Muscle of leg (tissue), 11 donors: ENCODE data around the gene GMEB2. TPM values are rescaled to one million over a fixed set of nuclear protein-coding genes. Genes with fewer than 3 reads are reported as not detected.

Source experiments
- DNase-seq: peaks from one replicate; pipeline ENCODE4 v3.0.0; 2013
- H3K27ac ChIP-seq: one replicate; pipeline ENCODE4 v1.5.1; 2013; ENCODE audit warnings: mild to moderate bottlenecking, low read length, control low read depth
- H3K27me3 ChIP-seq: one replicate; pipeline ENCODE4 v1.6.1; 2013; ENCODE audit warnings: low read length; ENCODE audit not compliant: control insufficient read depth, insufficient read depth
- H3K36me3 ChIP-seq: one replicate; pipeline ENCODE4 v1.6.1; 2013; ENCODE audit warnings: low read length; ENCODE audit not compliant: control insufficient read depth, insufficient read depth
- H3K4me1 ChIP-seq: one replicate; pipeline ENCODE4 v1.6.1; 2013; ENCODE audit warnings: low read length; ENCODE audit not compliant: control insufficient read depth, insufficient read depth
- H3K4me3 ChIP-seq: one replicate; pipeline ENCODE4 v1.5.1; 2013; ENCODE audit warnings: low read length, control low read depth
- H3K9me3 ChIP-seq: replicated peaks from 2 replicates; pipeline ENCODE4 v1.6.1; 2013; ENCODE audit warnings: low read depth, low read length; ENCODE audit not compliant: control insufficient read depth
- WGBS: methylation state at CpG from one replicate; pipeline ENCODE4 v1.1.5; 2013; ENCODE audit warnings: missing lambda C conversion rate; ENCODE audit not compliant: insufficient coverage; 5-methylcytosine and 5-hydroxymethylcytosine counted together
- polyA plus RNA-seq, 8 donors: library from polyadenylated mRNA; unstranded; fragments of 120-200 nt; gene quantifications; one replicate each; pipeline versions ENCODE4 v1.2.1 to v1.2.3, GENCODE V29; 2013; ENCODE audit warnings: inconsistent platforms in 1 of 8, low replicate concordance in 1 of 8; ENCODE audit not compliant: insufficient read length in 8 of 8, insufficient read depth in 1 of 8
- total RNA-seq: library from RNA; stranded (reverse); fragments of 120-200 nt; gene quantifications from one replicate; pipeline ENCODE4 v1.2.4, GENCODE V29; 2013

Gene GMEB2
- total and polyA plus RNA-seq, 9 donors: 5.9 to 9.5 (median 7.8) TPM

DNA sequence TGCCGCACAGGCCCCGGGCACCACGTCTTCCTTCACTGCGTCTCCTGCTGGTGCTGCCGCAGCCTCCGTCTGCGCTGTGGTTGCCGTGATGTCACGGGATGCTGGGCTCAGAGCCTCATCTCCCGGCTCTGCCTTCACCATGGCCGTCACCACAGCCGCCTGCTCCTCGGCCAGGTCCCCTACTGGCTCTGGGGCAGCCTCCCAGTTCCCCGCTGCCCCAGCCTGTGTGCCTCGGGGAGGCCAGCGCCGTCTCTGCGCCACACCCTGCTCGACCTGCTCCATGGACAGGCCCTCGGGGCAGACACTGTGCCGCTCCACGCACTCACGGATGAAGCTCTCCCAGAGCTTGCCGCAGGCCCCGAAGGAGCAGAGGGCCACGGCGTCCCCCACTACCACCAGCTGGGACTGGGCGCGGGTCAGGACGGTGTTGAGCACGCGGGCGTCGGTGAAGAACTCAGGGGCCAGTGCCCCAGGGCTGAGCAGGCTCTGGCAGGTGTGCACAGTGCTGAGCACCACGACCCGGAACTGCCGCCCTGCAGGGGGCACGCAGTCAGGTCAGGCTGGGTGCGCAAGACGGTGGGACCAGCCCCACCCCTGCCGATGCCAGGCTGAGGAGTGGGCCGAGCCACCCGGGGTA is 61.1 kb downstream of the GMEB2 start:
- H3K36me3 ChIP-seq: peaks cover 83% of the 10 kb centered on the region
- DNase-seq: no peak
- no peaks in the 10 kb centered on the region for H3K9me3 ChIP-seq
- H3K27ac ChIP-seq: no peak overlapping the region
- 89% methylated on average over 43 of the region's 43 CpGs for WGBS
- peaks cover 17% of the 10 kb centered on the region for H3K4me1 ChIP-seq
- no peak overlapping the region for H3K4me3 ChIP-seq
- no peaks in the 10 kb centered on the region for H3K27me3 ChIP-seq

DNA sequence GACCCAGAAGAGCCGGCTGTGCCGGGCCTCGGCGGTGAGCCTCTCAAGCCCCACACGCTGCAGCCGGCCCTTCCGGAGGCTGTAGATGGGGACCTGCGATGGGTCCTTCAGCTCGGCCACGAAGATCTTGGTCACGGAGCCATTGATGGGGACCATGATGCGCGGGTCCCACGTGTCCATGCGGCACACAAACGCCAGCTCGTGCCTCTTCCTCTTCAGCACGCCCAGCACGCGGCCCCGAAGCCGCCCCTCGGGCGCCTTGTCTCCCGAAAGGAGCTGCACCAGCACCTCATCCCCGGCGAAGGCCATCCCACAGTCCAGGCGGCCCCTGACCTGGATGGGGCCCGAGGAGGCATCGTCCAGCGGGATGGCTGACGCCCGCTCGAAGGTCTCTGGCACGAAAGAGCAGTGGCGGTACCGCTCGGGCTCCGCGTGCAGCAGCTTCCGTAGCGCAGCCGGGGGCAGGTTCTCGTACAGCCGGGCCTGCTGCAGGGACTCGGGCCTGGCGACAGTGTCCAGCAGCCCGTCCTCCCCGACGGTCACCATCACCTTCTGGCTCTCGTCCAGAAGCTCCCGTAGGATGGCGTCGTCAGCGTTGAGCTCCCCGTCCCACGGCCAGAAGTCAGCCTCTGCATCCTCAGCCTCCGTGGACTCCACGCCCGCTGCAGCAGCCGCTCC is 61.7 kb downstream of the GMEB2 start:
- Histone ChIP-seq H3K4me1 (peaks cover 14% of the 10 kb centered on the region), H3K27me3 (no peaks in the 10 kb centered on the region), H3K9me3 (no peaks in the 10 kb centered on the region), H3K27ac (no peak overlapping the region), H3K4me3 (no peak overlapping the region), H3K36me3 (peaks cover 87% of the 10 kb centered on the region)
- 93% methylated on average over 61 of the region's 61 CpGs for WGBS
- no peak for DNase-seq

- H3K27me3 ChIP-seq: no peaks in the 10 kb centered on the region
- DNase-seq: no peak
- no peak overlapping the region for H3K27ac ChIP-seq
- 95% methylated on average over 58 of the region's 62 CpGs for WGBS
- H3K4me1 ChIP-seq: peaks cover 9% of the 10 kb centered on the region
- H3K4me3 ChIP-seq: no peak overlapping the region
- H3K36me3 ChIP-seq: peaks cover 87% of the 10 kb centered on the region
- H3K9me3 ChIP-seq: no peaks in the 10 kb centered on the region
Measured at GRCh38 chr20:63564036-63564810, 62.7 kb downstream of the GMEB2 start.

DNA sequence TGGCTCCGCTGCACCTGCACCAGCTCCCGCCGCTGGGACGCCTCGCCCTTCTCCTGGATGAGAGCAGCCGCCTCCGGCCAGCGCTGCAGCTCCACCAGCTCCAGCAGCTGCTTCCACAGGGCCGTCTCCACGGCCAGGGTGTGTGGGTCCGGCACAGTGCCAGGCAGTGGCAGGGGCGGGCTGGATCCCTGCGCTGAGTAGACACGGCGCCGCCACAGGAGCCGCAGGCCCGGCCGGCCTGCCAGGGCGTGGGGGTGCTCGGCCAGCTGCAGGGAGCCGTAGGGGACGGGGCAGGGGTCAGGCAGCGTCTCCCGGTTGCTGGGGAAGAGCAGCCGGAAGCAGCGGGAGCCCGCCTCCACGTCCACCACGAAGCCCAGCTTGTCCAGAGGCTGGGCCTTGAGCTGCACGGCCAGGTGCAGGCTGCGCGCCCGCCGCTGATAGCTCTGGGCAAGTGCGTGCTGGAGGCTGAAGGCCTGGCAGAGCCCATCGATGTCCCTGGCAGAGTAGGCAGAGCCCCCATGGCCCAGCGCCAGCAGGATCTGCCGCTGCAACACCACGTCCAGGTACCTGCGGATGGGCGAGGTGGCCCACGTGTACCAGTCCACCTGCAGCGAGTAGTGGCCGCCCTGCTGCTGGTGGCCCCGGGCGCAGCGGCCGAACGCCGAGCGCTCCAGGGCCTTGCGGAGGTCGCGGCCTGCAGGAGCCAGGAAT is 63.5 kb downstream of the GMEB2 start:
- no peak overlapping the region for H3K27ac ChIP-seq
- H3K27me3 ChIP-seq: no peaks in the 10 kb centered on the region
- H3K36me3 ChIP-seq: peaks cover 87% of the 10 kb centered on the region
- H3K9me3 ChIP-seq: no peaks in the 10 kb centered on the region
- WGBS: 93% methylated on average over 55 of the region's 55 CpGs
- peaks cover 5% of the 10 kb centered on the region for H3K4me1 ChIP-seq
- DNase-seq: no peak
- no peak overlapping the region for H3K4me3 ChIP-seq

DNA sequence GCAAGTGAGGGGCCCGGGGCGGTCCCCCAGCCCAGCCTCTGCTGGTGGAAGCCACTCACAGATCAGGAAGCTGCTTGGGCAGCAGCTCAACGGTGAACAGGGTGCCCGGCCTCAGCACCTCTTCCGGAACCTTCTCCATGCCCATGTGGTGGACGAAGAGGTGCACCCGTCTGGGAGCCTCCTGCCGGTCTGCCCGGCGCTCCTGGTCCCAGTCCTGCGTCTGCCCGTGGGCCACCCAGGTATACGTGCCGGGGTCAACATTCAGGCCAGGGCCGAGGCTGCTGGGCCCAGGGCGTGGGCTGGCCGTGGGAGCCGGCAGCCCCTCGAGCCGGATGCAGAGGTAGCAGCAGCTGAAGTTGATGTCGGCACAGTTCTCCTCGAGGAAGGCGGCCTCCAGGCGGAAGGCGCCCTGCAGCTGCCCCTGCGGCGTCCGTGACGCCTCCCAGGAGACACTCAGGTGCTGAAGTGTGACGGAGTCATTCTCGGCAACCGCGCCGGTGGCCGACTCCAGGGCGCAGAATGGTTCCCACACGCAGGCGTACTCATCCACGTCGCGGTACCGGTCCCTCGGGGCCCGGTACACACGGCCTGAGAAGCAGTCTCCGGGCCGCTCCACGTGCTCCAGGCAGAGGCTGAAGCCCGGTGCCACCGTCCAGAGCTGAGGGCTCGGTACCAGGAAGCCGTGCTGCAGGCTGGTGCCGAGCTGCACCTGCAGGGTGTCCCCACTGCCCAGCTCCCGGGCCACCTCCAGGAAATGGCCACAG is 64.3 kb downstream of the GMEB2 start:
- 90% methylated on average over 54 of the region's 54 CpGs for WGBS
- Histone ChIP-seq H3K4me3 (no peak overlapping the region), H3K36me3 (peaks cover 80% of the 10 kb centered on the region), H3K27me3 (no peaks in the 10 kb centered on the region), H3K27ac (no peak overlapping the region), H3K9me3 (no peaks in the 10 kb centered on the region), H3K4me1 (no peaks in the 10 kb centered on the region)
- no peak for DNase-seq

DNA sequence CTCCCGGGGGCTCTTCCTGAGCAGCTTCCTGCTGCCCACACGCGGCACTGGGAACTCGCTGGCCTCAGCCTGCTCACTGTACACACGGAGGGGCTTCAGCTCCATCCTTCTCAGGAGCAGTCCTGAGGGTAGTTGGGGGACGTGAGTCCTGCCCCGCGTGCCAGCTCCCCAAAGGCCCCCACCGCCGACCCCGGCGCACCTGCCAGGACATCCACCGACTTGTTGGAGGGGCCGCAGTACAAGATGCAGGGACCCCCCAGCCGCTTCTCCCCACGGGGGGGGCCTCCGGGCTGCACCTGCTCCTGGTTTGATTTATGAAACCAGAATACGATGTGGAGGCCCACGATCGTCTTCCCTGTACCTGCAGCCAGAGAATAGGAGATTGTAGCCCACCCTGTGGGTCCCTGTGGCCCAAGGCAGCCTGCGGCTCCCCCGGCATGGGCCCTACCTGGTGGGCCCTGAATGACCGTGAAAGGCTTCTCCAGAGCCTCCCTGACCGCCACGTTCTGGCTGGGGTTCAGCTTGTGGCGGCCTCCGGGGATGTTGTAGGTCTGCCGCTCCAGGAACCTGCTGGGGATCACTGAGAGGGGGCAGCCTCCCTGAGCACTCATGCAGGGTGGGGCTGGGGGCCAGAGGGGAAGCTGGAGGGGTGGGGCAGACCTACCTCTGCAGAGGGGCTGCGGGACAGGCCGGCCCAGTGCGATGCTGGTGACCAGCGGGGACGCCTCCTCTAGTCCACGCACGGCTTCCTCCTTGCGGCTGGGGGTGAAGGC is 65.1 kb downstream of the GMEB2 start:
- H3K4me3 ChIP-seq: no peak overlapping the region
- H3K9me3 ChIP-seq: no peaks in the 10 kb centered on the region
- WGBS: 75% methylated on average over 30 of the region's 36 CpGs
- no peak overlapping the region for H3K27ac ChIP-seq
- no peaks in the 10 kb centered on the region for H3K27me3 ChIP-seq
- peaks cover 7% of the 10 kb centered on the region for H3K4me1 ChIP-seq
- no peak for DNase-seq
- peaks cover 73% of the 10 kb centered on the region for H3K36me3 ChIP-seq

- Histone ChIP-seq H3K9me3 (no peaks in the 10 kb centered on the region), H3K27ac (no peak overlapping the region), H3K27me3 (no peaks in the 10 kb centered on the region), H3K36me3 (peaks cover 66% of the 10 kb centered on the region), H3K4me3 (no peak overlapping the region), H3K4me1 (peaks cover 8% of the 10 kb centered on the region)
- no peak for DNase-seq
- 81% methylated on average over 26 of the region's 26 CpGs for WGBS
Measured at GRCh38 chr20:63560856-63561609, 65.9 kb downstream of the GMEB2 start.

- 94% methylated on average over 16 of the region's 16 CpGs for WGBS
- H3K4me3 ChIP-seq: no peak overlapping the region
- no peaks in the 10 kb centered on the region for H3K9me3 ChIP-seq
- H3K4me1 ChIP-seq: peaks cover 8% of the 10 kb centered on the region
- H3K27ac ChIP-seq: no peak overlapping the region
- H3K27me3 ChIP-seq: no peaks in the 10 kb centered on the region
- H3K36me3 ChIP-seq: peaks cover 60% of the 10 kb centered on the region
- DNase-seq: no peak
Measured at GRCh38 chr20:63560333-63560805, 66.5 kb downstream of the GMEB2 start.
